Erythroblast (primary cell): ENCODE measurements around the gene TECPR1.

Experiments used
- GATA1 ChIP-seq: IDR thresholded peaks from 2 replicates; pipeline ENCODE4 v1.6.1; 2011; ENCODE audit warnings: low read depth, mild to moderate bottlenecking, control low read depth, low read length, moderate library complexity
- POLR2A ChIP-seq: IDR thresholded peaks from 2 replicates; pipeline ENCODE4 v1.6.1; 2011; ENCODE audit warnings: mild to moderate bottlenecking, low read length

DNA sequence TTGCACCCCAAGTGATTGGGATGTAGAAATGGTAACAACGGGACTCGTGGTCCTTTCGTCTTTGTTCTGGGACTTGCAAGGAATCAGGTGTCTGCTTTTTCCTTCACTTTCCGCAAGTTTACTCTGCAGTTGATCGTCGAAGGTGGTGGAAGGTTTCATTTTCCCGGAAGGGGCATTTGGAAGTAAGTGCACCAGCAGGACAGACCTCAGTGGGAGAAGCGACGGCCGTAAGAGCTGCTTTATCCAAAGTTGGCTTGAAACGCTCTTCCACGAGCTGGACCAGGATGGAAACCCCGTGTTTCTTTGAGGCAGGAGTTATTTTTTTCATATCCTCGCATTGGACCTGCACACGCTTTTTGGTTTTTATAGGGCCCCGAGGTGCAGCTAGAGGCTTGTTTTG lies 30.7 kb upstream of the TECPR1 start:
- no peak for TF ChIP-seq POLR2A
- TF ChIP-seq GATA1: no peak
